ENCODE results near the gene SEZ6.

SEZ6 gene, protein sequence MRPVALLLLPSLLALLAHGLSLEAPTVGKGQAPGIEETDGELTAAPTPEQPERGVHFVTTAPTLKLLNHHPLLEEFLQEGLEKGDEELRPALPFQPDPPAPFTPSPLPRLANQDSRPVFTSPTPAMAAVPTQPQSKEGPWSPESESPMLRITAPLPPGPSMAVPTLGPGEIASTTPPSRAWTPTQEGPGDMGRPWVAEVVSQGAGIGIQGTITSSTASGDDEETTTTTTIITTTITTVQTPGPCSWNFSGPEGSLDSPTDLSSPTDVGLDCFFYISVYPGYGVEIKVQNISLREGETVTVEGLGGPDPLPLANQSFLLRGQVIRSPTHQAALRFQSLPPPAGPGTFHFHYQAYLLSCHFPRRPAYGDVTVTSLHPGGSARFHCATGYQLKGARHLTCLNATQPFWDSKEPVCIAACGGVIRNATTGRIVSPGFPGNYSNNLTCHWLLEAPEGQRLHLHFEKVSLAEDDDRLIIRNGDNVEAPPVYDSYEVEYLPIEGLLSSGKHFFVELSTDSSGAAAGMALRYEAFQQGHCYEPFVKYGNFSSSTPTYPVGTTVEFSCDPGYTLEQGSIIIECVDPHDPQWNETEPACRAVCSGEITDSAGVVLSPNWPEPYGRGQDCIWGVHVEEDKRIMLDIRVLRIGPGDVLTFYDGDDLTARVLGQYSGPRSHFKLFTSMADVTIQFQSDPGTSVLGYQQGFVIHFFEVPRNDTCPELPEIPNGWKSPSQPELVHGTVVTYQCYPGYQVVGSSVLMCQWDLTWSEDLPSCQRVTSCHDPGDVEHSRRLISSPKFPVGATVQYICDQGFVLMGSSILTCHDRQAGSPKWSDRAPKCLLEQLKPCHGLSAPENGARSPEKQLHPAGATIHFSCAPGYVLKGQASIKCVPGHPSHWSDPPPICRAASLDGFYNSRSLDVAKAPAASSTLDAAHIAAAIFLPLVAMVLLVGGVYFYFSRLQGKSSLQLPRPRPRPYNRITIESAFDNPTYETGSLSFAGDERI

DNA sequence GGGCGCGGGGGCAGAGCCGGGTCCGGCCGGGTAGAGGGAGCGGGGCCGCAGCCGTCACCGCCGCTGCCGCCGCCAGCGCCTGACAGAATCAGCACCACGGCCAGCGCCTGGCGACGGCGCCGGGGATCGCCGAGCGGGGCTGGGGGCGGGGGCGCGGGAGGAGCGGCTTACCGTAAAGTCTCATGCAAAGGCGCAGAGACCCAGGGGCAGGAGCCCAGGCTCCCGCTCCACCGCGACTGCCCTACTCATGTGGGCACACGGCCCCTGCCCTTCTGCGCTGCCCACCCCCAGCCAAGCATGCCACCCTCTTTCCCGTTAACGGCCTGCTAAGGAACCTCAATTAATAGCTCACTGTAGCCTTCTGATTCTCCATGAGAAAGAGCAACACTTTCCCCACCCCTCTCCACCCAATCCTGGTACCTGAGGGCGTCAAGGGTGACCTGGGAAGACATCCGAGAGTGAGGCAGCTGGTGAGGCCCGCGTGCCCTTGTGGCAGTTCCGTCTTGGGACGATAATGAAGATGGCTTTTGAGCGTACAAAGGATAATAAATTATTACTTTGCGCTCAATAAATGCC, at the start of gene SEZ6:
SEZ6 (minus strand) TSS at position 98 of the 576 bp plus-strand sequence. CDS start 164 bp downstream, outside the sequence.
- Histone ChIP-seq H3K4me3 (ENCODE audit: low read depth, low read length) (peak within 1 kb of the TSS; percentile 52; the same call in 1 of the 2 replicates), H3K27me3 (ENCODE audit: control insufficient read depth, insufficient read depth, low read length) (peaks cover 43% of the 10 kb centered on the region), H3K9ac (ENCODE audit: low read depth, low read length) (no peak within 1 kb of the TSS)

DNA sequence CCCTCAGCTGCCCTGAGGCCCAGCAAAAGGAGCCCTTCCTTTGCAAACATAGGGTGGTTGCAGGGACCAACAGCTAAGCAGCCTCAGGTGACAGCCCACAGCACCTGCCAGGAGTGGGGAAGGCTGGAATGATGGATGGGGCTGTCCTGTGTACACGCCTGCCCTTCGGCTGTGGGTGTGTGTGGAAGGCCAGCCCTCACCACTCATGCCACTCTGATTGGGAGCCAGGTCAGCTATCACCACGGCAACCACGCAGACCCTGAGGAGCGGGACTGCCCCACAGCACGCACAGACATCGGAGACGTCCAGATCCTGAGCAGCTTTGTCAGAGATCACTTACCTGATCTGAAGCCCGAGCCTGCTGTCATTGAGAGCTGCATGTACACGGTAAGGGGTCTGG, 49.0 kb upstream of the SEZ6 start:
- H3K9ac ChIP-seq (ENCODE audit: low read depth, low read length), result no peak overlapping the region
- H3K9me3 ChIP-seq (ENCODE audit: control insufficient read depth, insufficient read depth, low read length), result no peaks in the 10 kb centered on the region
- H3K27me3 ChIP-seq (ENCODE audit: control insufficient read depth, insufficient read depth, low read length), result no peaks in the 10 kb centered on the region
- no peak overlapping the region for H3K27ac ChIP-seq (ENCODE audit: low read depth, low read length)
- H3K4me1 ChIP-seq (ENCODE audit: control insufficient read depth, insufficient read depth, low read length), result no peaks in the 10 kb centered on the region
- H3K36me3 ChIP-seq (ENCODE audit: control insufficient read depth, insufficient read depth, low read length), result no peaks in the 10 kb centered on the region
- no peak overlapping the region for H3K4me3 ChIP-seq (ENCODE audit: low read depth, low read length)

More for the DNA sequence above, at the start of gene SEZ6:
- Histone ChIP-seq H3K36me3 (ENCODE audit: control insufficient read depth, insufficient read depth, low read length) (no peaks in the 10 kb centered on the region), H3K9me3 (ENCODE audit: control insufficient read depth, insufficient read depth, low read length) (no peaks in the 10 kb centered on the region), H3K4me1 (ENCODE audit: control insufficient read depth, insufficient read depth, low read length) (peaks cover 55% of the 10 kb centered on the region), H3K27ac (ENCODE audit: low read depth, low read length) (no peak within 1 kb of the TSS)

DNA sequence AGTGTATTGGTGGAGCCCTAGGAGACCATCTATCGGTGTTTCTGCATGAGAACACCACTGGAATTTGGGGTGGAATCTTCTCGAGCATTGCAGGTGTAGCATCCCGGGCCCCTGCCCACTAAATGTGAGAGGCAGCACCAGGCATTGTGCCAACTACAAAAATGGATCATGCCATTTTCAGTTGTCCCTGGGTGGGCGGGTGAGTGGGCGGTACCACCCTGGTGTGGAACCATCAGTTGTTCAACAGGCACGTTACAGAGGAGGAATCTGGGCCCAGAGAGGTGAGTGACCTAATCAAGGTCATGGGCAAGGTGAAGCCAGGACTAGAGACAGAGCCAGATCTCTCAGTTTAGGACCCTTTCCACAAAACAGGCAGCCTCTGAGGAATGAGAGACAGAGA, 45.9 kb upstream of the SEZ6 start:
- no peaks in the 10 kb centered on the region for H3K9me3 ChIP-seq (ENCODE audit: control insufficient read depth, insufficient read depth, low read length)
- peaks cover under 1% of the 10 kb centered on the region; the same call in 1 of the 2 replicates for H3K36me3 ChIP-seq (ENCODE audit: control insufficient read depth, insufficient read depth, low read length)
- H3K27ac ChIP-seq (ENCODE audit: low read depth, low read length), result no peak overlapping the region
- peaks cover 6% of the 10 kb centered on the region for H3K4me1 ChIP-seq (ENCODE audit: control insufficient read depth, insufficient read depth, low read length)
- H3K27me3 ChIP-seq (ENCODE audit: control insufficient read depth, insufficient read depth, low read length), result no peaks in the 10 kb centered on the region
- no peak overlapping the region for H3K9ac ChIP-seq (ENCODE audit: low read depth, low read length)
- no peak overlapping the region for H3K4me3 ChIP-seq (ENCODE audit: low read depth, low read length)

DNA sequence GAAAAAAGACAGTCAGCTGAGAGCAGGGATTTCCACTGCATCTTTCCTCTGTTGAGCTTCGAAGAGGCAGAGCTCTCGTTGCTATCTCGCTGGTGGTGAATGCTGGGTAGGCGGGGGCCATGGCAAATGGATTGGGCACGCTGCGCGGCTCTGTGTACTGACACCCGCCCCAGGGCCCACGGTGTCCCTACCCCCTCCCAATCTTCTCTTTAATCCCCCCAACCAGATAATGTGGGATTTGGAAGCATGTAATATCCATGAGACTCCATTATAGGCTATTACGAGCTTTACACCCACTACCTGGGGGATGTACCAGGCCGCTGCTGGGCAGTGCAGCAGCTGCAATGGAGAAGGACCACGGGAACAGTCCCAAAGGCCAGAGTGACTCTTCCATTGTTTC, 45.4 kb upstream of the SEZ6 start:
- H3K36me3 ChIP-seq (ENCODE audit: control insufficient read depth, insufficient read depth, low read length), result peaks cover 6% of the 10 kb centered on the region; the same call in 1 of the 2 replicates
- peaks cover 6% of the 10 kb centered on the region for H3K4me1 ChIP-seq (ENCODE audit: control insufficient read depth, insufficient read depth, low read length)
- no peak overlapping the region for H3K27ac ChIP-seq (ENCODE audit: low read depth, low read length)
- no peaks in the 10 kb centered on the region for H3K9me3 ChIP-seq (ENCODE audit: control insufficient read depth, insufficient read depth, low read length)
- H3K27me3 ChIP-seq (ENCODE audit: control insufficient read depth, insufficient read depth, low read length), result no peaks in the 10 kb centered on the region
- H3K9ac ChIP-seq (ENCODE audit: low read depth, low read length), result no peak overlapping the region
- H3K4me3 ChIP-seq (ENCODE audit: low read depth, low read length), result no peak overlapping the region

DNA sequence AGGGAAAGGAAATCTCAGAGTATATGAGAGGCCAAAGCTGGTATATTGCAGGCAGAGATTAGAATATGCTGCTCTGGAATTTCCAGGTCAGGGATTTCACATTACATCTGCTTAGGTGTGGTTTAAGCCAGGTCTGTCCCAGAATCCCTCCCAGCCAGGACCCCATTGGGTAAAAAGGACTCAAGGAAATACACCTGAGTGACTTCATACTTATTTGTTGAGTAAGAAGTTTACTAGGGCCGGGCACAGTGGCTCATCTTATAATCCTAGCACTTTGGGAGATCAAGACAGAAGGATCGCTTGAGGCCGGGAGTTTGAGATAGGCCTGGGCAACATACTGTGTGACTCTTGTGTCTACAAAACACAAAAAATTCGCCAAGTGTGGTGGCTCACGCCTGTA, 44.3 kb upstream of the SEZ6 start:
- Histone ChIP-seq H3K9me3 (ENCODE audit: control insufficient read depth, insufficient read depth, low read length) (no peaks in the 10 kb centered on the region), H3K27me3 (ENCODE audit: control insufficient read depth, insufficient read depth, low read length) (no peaks in the 10 kb centered on the region), H3K27ac (ENCODE audit: low read depth, low read length) (no peak overlapping the region), H3K36me3 (ENCODE audit: control insufficient read depth, insufficient read depth, low read length) (peaks cover 6% of the 10 kb centered on the region; the same call in 1 of the 2 replicates), H3K9ac (ENCODE audit: low read depth, low read length) (no peak overlapping the region), H3K4me3 (ENCODE audit: low read depth, low read length) (no peak overlapping the region), H3K4me1 (ENCODE audit: control insufficient read depth, insufficient read depth, low read length) (peaks cover 6% of the 10 kb centered on the region)

DNA sequence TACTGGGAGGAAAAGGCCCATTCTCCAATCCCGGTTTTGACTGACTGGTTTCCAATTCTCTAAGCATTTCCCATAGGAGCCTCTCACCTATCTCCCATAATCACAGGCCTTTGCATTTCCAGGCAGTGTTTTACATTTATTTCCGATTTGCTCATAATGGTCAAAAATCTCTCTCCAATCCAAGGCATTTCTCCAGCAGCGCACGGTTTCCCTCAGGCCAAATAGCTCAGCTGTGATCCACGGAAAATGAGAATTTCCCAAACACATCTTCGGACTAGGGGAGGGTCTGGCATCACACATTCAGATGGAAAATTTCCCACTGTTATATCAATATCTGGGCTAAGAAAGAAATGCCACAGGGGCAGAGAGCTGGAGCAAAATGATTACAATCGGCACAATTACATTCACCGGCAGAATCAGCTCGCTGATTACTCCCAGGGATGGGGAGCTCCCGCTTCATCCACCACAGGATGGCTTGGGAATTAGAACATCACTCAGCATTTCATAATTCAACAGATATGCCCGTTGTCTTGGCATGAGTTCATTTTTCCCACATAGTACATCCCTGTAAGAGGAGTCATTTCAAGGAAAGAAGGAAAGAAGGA, 43.8 kb upstream of the SEZ6 start:
- Histone ChIP-seq H3K4me1 (ENCODE audit: control insufficient read depth, insufficient read depth, low read length) (peaks cover 6% of the 10 kb centered on the region), H3K27me3 (ENCODE audit: control insufficient read depth, insufficient read depth, low read length) (no peaks in the 10 kb centered on the region)

DNA sequence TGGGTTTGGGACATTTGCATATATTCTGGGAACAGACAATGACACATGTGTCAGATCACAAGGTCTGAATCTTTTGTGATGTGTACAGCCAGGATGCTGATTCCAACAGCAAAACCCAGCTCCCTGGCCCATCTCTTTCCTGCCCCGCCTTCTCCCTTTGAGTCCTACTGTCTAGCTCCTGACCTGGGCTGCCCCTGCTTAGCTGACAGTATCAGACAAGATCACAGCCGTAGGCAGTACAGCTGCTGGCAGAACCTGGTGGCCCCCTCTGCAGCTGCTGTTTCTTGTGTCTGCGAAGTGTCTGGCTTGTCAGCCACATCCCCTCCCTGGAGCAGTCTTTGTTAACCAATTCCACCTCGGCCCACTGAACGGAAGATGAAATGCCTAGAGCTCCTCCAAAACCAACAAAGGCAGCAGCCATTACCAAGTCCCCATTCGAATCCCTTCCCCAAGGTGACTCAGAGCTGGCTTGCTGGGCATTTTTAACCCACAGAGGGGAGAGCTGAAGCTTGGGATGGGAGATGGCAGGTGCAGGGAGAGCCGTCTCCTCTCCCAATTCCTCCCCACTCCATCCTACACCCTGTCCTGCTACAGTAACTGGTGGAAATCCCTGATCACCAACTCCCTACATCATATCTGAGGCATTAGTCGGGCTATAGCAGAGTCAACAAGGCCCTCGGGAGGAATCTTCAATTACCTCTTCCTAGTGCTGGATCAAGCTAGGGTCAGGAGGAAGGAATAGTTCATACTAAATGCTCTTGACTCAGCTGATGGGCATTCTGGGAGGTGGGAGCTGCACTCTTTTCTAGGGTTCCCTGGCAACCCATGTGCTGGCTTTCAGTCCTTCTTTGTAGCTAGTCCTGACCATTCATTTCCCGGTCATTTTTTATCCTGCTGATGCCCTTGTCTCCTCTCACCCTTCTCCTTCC, 42.9 kb upstream of the SEZ6 start:
- Histone ChIP-seq H3K4me1 (ENCODE audit: control insufficient read depth, insufficient read depth, low read length) (peaks cover 13% of the 10 kb centered on the region), H3K9ac (ENCODE audit: low read depth, low read length) (no peak overlapping the region), H3K4me3 (ENCODE audit: low read depth, low read length) (no peak overlapping the region), H3K27ac (ENCODE audit: low read depth, low read length) (peak overlapping the region; percentile 38), H3K27me3 (ENCODE audit: control insufficient read depth, insufficient read depth, low read length) (no peaks in the 10 kb centered on the region), H3K9me3 (ENCODE audit: control insufficient read depth, insufficient read depth, low read length) (no peaks in the 10 kb centered on the region), H3K36me3 (ENCODE audit: control insufficient read depth, insufficient read depth, low read length) (peaks cover 6% of the 10 kb centered on the region; the same call in 1 of the 2 replicates)

More for the DNA sequence above, 43.8 kb upstream of the SEZ6 start:
- H3K9ac ChIP-seq (ENCODE audit: low read depth, low read length), result no peak overlapping the region
- no peak overlapping the region for H3K4me3 ChIP-seq (ENCODE audit: low read depth, low read length)
- H3K27ac ChIP-seq (ENCODE audit: low read depth, low read length), result no peak overlapping the region
- no peaks in the 10 kb centered on the region for H3K9me3 ChIP-seq (ENCODE audit: control insufficient read depth, insufficient read depth, low read length)
- peaks cover 6% of the 10 kb centered on the region; the same call in 1 of the 2 replicates for H3K36me3 ChIP-seq (ENCODE audit: control insufficient read depth, insufficient read depth, low read length)

DNA sequence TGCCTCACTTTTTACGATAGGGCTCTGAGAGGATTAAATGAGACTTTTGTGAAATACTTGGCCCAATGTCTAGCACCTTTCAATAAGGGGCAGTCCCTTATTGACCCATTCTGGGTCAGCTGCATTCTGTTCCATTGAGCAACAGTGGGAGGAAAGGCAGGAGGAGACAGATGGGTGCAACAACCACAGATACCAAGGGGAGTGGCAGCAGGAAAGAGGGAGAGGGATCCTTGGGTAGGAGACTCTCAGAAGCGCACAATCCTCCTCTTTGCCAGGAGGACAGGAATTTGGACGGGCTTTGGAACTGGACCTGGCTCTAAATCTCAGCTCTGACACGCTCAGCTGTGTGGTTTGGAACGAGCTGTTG, 40.6 kb upstream of the SEZ6 start:
- Histone ChIP-seq H3K9me3 (ENCODE audit: control insufficient read depth, insufficient read depth, low read length) (no peaks in the 10 kb centered on the region), H3K27me3 (ENCODE audit: control insufficient read depth, insufficient read depth, low read length) (no peaks in the 10 kb centered on the region), H3K4me1 (ENCODE audit: control insufficient read depth, insufficient read depth, low read length) (peaks cover 34% of the 10 kb centered on the region), H3K4me3 (ENCODE audit: low read depth, low read length) (no peak overlapping the region), H3K27ac (ENCODE audit: low read depth, low read length) (no peak overlapping the region), H3K9ac (ENCODE audit: low read depth, low read length) (no peak overlapping the region), H3K36me3 (ENCODE audit: control insufficient read depth, insufficient read depth, low read length) (peaks cover 6% of the 10 kb centered on the region; the same call in 1 of the 2 replicates)

DNA sequence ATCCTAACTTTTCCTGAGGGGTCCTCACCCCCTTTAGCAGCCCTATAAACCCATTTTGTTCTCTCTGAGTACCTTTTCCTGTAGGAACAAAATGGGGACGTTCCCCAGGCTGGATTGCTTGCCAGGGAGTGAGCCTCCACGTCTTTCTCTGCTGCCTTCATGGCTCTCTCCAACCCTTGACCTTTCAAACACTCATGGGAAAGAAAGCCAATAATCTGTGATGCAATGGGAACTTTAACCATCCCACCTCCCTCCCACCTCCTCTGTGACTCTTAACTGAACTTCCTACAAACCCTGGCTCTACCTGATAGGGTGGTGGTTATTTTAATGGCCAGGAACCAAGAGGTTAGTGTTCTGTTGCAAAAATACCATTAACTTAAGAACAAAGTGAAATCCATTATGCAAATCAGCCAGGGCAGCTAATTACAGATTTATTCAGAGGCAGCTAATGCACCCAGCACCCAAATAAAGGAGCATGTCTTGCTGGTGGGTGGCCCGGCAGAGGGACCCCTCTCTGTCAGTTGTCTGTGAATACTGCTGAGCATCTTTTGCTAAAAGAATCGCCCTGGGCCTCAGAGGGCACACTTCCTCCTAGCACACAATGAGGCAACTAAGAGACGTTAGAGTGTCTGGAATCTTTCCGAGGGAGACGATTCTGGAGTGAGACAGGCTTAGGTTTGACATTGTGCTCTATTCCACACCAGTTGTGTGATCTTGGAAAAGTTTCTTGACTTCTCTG, 40.1 kb upstream of the SEZ6 start:
- peaks cover 34% of the 10 kb centered on the region for H3K4me1 ChIP-seq (ENCODE audit: control insufficient read depth, insufficient read depth, low read length)
- H3K9ac ChIP-seq (ENCODE audit: low read depth, low read length), result no peak overlapping the region
- no peaks in the 10 kb centered on the region for H3K9me3 ChIP-seq (ENCODE audit: control insufficient read depth, insufficient read depth, low read length)
- no peak overlapping the region for H3K4me3 ChIP-seq (ENCODE audit: low read depth, low read length)
- no peaks in the 10 kb centered on the region for H3K27me3 ChIP-seq (ENCODE audit: control insufficient read depth, insufficient read depth, low read length)
- H3K36me3 ChIP-seq (ENCODE audit: control insufficient read depth, insufficient read depth, low read length), result peaks cover 6% of the 10 kb centered on the region; the same call in 1 of the 2 replicates
- H3K27ac ChIP-seq (ENCODE audit: low read depth, low read length), result no peak overlapping the region
